NOMO-1 treated with DMSO at 0.1 percent for 48 hours (cell line): Measurements from ENCODE around the gene FKBP15.
A peak's percentile ranks its signal among the peaks of the same experiment; 100 is the strongest.
"Not testable (repeated sequence)": the region's sequence is repeated elsewhere in the genome, so short reads cannot be mapped to it uniquely, and the experiment has no call there.

Experiments used
- DNase-seq: peaks from one replicate; lab custom pipeline; 2025; ENCODE audit not compliant: unreplicated experiment; lab: John Stamatoyannopoulos, UW

Gene FKBP15, protein sequence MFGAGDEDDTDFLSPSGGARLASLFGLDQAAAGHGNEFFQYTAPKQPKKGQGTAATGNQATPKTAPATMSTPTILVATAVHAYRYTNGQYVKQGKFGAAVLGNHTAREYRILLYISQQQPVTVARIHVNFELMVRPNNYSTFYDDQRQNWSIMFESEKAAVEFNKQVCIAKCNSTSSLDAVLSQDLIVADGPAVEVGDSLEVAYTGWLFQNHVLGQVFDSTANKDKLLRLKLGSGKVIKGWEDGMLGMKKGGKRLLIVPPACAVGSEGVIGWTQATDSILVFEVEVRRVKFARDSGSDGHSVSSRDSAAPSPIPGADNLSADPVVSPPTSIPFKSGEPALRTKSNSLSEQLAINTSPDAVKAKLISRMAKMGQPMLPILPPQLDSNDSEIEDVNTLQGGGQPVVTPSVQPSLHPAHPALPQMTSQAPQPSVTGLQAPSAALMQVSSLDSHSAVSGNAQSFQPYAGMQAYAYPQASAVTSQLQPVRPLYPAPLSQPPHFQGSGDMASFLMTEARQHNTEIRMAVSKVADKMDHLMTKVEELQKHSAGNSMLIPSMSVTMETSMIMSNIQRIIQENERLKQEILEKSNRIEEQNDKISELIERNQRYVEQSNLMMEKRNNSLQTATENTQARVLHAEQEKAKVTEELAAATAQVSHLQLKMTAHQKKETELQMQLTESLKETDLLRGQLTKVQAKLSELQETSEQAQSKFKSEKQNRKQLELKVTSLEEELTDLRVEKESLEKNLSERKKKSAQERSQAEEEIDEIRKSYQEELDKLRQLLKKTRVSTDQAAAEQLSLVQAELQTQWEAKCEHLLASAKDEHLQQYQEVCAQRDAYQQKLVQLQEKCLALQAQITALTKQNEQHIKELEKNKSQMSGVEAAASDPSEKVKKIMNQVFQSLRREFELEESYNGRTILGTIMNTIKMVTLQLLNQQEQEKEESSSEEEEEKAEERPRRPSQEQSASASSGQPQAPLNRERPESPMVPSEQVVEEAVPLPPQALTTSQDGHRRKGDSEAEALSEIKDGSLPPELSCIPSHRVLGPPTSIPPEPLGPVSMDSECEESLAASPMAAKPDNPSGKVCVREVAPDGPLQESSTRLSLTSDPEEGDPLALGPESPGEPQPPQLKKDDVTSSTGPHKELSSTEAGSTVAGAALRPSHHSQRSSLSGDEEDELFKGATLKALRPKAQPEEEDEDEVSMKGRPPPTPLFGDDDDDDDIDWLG

DNA sequence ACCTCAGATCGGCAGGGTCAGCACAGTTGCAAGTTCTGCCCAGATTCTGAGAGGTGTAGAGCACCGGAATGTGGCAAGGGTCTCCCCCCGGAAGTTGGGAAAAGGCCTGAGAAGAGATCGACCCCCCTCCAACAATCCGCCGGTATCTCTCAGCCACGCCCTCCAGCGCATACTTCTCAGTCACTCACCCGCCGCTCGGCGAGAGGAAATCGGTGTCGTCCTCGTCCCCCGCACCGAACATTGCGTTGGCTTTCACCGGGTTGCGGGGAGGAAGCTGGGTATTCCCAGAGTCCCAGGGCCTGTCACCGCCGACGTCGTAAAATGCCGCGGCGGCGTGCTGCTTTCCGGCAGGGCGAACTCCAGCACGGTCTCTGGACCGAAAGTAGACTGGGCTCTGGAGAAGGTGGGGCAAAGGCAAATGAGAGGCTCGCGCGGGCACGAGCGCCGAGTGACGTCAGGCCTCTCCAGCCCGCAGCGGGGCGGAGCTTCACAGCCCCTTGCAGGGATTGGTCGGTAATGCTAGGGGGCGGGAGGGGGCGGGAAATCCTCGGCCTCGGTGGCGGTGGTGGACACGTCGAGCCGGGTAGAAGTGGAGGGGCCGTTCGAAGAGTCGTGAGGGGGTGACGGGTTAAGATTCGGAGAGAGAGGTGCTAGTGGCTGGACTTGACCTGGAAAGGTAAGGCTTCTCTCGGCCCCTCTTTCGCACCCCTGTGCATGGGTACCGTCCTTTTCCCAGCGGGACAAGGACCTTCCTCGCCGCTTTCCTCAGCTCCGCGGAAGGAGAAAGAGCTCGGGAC, at the start of gene FKBP15, which contains the start of gene SLC31A1:
FKBP15 (minus strand) TSS at position 275 of the 797 bp plus-strand sequence; CDS start at position 241, 34 bp downstream.
SLC31A1 (plus strand) TSS at position 542 of the 797 bp plus-strand sequence. CDS start 34,605 bp downstream, outside the sequence.
- DNase-seq, result peak; percentile 97

DNA sequence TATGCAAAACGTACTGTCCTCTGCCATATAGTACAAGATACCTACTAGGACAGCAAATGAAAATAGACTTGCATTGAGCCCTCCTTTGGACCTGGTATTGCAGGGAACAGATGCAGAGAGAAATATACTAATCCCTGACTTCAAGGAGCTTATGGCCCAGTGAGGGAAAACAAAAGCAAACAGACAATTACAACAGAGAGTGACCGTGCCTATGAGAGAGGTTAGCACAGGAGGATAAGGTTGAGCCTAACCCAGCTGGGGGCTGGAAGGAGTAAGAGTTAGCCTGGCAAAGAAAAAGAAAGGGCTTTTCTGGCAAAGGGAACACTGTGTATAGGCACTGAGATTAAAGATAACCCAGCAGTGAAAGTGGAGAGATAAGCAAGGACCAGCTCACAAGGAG, 48.8 kb upstream of the FKBP15 start:
- no peak for DNase-seq

DNA sequence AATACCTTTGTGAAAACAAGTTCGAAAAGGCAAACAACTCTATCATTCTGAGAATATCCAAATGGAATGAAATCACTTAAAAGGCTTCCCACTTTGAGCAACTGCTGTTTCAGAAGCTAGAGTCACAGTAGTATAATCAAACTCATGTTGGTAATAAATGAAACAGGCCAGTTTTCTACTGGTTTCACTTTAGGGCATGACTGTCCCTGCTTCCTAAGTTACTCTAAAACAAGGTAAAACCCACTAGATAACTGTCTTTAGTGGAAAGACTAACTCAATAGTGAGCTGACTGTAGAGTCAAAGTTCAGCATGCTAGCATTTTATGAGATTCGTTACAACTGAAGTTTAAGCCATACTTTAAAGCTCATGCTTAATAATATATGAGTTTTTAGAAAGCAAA, 48.3 kb upstream of the FKBP15 start:
- no peak for DNase-seq

DNA sequence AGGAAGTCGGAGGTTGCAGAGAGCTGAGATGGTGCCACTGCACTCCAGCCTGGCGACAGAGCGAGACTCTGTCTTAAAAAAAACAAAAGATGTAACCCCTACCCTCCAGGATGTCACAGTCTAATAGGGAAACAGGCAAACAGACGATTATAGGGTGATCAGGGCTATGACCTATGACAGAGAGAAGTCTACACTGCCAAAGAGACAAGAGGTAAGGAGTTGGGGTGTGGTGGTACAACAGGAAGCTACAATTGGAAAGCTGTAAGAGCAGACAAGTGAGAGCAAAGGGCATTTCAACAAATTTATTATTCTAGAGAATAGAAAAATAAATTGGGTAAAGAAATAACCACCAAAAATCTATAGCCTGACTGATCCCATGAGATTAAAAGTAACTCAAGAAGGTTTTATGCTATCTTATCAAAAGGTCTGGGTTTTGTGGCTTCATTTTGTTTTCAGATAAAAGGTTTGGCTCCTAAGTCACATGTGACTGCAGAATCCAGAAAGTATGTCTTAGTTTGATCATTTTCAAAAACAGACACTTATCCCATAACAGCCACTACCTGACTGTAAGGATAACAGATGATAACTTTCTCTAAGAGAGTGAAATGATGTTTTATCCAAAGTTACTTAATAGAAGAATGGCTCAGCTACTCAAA, 47.0 kb upstream of the FKBP15 start:
- DNase-seq, result no peak

DNA sequence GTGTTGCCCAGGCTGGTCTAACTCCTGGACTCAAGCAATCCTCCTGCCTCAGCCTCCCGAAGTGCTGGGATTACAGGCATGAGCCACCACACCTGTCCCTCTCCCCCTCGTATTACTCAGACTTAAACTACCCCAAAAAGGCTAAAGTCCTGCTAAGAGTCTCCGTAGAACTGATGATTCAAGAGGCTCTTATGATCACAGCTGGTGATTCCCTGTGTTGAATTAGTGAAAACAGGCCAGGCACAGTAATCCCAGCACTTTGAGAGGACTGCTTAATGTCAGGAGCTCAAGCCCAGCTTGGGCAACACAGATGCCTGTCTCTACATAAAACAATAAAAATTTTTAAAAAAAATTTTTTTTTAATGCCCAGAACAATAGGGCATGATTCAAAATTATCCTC, 45.1 kb upstream of the FKBP15 start:
- no peak for DNase-seq

DNA sequence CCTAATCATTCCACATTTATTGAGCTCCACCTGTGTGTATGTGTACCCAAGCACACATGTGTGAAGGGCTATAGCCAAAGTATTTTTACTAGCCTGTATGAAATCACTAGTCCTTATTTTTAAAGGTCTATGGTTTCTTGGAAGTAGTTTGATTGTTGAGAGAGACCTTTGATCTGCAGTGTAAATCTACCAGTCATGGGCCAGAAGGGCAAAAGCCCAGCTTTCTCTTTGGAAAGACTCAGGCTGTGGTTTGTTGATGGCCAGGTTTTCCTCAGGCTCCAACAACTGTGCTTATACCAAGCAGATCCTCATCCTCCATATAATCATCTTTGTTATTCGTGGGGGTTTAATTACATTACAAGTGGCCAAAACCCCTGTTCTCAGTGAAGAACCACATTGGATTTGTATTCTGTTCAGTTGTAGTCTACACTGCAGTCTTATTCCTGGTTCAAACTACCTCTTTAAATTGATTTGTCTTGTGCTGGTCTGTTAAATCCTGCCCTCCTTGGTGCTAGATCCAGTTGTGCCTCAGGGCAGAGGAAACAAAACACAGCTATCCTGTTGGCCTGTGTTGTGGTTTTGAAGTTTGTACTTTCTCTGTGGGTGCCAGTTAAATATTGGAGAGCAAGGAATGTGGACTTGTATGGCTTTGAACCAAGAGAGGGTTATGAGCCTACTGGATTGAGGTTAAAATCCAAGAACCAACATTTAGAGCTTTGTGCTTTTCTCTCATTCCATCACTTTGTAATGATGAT, 41.0 kb upstream of the FKBP15 start:
- DNase-seq, result no peak

DNA sequence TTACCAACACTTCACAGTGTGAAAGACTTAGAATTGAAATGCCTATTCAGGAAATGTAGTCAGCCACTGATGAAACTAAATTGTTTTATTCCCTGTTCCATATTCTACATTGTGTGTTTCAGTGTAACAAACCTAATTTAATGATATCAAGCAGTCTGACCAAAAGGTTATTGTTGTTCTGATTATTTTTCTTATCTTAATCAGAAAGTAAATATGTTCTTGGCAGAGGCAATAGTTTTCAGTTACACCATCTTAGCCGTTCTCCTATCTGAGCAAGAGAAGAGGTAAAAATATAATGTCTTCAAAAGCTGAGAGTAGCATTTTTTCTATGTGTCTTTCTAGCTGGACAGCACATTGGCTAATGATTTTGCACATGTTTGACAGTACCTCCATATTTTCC, 37.2 kb upstream of the FKBP15 start:
- no peak for DNase-seq

DNA sequence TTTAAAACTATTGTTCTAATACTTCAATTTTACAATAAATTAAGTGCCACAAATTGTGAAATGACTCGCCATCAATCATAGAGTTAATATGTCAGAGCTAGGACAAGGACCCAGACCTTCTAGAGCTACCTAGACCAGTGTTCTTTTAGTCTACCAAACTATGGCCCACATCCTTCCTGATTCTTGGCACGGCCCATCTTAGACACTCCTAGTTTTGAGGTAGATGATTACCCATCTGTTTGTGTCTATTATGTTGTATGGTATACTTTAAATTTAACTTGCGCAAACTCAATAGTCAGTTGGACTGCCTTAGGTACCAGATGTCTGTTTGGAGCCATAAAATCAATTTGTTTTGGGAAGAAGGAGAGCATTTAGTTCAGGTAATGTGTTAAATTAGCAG, 36.8 kb upstream of the FKBP15 start:
- DNase-seq, result no peak

DNA sequence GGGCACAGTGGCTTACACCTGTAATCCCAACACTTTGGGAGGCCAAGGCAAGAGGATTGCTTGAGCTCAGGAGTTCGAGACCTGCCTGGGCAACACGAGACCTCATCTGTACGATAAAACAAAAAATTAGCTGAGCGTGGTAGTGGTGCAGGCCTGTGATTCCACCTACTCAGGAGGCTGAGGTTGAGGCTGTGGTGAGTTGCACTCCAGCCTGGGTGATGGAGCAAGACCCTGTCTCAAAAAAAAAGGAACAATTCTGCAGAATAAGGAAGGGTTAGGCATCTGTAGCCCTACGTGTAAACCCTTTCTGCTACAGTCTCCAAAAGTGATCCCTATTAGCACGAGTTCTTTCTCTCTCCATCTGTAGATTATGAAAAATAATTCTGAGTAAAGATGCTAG, 34.4 kb upstream of the FKBP15 start:
- DNase-seq, result peak; percentile 77

DNA sequence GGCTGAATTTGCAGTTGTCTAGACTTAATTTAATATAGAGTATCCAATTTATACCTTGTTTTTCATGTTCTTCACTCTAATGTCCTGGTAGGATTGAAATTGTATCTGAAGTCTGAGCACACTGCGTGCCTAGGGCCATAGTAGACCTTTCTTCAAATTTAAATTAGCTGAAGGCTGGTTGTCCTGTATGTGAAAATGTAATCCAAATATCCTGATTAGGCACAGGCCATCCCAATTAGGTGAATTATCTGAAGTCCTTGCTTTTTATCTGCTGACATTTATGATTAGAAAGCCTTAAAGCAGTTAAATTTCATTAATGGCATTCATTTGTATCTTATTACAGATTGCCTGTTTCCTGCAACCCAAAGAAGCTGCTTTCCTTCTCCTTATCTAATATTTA, 33.9 kb upstream of the FKBP15 start:
- no peak for DNase-seq

DNA sequence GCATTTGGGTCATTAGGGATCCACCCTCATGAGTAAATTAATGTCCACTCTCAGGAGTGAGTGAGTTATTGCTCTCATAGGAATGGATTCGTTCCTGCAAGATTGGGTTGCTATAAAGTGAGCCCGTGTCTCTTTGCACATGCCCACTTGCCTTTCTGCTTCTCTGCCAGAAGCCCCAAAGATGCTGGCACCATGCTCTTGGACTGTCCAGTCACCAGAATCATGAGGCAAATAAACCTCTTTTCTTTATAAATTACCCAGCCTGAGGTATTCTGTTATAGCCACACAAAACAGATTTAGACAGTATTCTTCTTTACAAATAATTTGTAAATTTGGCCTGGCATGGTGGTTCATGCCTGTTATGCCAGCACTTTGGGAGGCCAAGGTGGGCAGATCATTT, 29.7 kb upstream of the FKBP15 start:
- no peak for DNase-seq

DNA sequence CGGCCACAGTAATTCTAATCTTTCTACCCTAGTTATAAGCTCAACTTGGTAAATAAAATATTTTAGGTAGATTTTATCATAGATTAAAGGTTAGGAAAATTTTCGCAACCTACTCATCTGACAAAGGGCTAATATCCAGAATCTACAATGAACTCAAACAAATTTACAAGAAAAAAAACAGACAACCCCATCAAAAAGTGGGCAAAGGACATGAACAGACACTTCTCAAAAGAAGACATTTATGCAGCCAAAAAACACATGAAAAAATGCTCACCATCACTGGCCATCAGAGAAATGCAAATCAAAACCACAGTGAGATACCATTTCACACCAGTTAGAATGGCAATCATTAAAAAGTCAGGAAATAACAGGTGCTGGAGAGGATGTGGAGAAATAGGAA, 28.6 kb upstream of the FKBP15 start:
- not testable (repeated sequence) for DNase-seq

DNA sequence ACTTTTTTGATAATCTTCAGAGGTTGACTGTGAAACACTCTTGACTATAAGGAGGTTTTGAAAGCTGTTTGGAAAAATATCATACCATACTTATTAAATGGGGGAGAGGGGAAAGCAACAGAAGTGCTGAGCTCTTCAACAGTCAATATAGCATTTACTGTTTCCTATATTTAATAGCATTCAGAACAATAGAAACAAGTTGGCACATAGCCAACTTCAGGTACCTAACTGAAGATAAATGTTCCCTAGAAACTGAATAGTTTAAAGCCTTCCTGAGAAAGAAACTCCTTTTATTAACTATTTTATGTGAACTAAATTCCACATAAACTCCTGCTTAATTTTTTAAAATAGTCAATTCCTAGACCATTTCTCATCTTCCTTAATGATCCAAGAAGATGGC, 26.6 kb upstream of the FKBP15 start:
- DNase-seq, result no peak

DNA sequence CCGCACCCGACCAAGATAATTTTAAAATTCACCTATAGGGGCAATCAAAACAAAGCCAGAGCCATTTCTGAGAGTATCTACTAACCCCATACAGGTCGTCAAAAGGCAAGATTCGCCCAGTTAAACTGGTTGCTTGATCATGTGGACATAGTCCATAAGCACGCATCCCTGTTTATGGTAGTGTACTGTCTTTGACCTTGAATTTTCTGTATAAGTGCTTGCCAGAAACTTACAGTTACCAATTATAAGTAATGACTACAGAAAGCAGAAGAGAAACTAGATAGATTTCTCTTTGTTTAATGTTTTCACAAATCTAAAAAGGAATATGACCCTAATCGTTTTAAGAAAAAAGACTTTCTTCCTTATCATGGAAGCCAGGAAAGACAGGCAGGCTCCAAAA, 25.9 kb upstream of the FKBP15 start:
- peak; percentile 88 for DNase-seq

DNA sequence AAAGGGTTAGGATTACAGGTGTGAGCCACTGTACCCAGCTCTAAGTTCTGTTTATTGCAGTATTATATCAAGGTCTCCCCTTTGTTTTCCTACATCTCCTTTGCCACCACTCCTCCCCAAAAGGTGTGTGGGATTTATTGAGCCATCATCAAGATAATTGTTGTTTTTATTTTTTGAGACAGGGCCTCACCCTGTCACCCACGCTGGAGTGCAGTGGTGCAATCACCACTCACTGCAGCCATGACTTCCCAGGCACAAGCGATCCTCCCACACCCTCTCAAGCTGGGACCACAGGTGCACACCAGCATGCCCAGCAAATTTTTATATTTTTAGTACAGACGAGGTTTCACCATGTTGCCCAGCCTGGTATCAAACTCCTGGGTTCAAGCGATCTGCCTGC, 24.8 kb upstream of the FKBP15 start:
- DNase-seq, result no peak

DNA sequence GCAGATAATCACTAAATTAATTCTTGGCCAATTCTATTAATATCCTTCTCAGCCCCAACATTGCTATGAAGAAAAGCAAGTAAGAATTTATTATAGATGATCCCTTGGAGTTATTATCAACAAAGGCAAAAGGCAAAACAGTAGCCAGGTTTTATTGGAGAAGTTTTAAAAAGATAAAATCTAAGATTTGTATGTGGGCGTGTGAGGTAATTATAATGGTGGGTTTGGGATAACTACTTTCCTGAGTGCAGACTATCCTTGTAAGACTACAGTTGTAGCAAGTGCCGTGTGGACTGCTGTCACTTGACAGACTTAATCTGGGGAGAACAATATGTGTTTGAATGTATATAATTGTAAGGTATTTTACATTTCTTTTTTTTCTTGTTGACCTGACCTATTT, 23.5 kb upstream of the FKBP15 start:
- no peak for DNase-seq

DNA sequence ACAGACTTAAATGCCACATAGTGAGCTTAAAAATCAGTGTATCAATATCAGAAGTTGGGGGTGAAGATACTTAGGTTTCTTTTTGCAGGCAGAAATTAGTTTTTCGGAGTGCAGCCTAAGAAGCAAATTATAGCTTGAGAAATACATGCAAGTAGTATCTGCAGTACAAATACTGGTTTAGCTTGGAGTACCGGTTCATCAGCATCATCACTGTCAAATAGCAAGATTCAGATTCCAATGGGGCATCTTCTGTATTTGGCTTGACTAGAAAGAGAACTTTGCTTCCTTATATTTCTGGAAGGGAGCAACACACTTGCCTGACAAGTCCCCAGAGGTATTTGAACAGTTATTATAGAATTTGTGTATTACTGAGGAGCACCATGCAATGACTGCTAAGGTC, 20.1 kb upstream of the FKBP15 start:
- no peak for DNase-seq

DNA sequence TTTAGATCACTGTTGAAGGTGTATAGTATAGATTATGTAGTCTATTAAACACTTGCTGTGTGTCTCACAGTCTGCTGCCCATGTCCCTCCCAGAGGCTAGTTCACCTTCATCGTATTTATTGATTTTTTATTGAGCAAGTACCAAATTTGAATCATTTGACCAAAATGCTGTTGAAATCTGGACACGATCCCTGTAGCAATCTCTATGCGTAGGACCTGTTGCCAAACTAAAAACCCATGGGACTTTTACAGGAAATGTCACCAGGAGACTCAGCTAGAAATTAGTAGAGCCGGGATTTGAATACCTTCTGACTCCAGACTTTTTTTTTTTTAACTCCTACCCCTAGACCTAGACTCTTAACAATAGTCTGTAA, 17.8 kb upstream of the FKBP15 start:
- no peak for DNase-seq

DNA sequence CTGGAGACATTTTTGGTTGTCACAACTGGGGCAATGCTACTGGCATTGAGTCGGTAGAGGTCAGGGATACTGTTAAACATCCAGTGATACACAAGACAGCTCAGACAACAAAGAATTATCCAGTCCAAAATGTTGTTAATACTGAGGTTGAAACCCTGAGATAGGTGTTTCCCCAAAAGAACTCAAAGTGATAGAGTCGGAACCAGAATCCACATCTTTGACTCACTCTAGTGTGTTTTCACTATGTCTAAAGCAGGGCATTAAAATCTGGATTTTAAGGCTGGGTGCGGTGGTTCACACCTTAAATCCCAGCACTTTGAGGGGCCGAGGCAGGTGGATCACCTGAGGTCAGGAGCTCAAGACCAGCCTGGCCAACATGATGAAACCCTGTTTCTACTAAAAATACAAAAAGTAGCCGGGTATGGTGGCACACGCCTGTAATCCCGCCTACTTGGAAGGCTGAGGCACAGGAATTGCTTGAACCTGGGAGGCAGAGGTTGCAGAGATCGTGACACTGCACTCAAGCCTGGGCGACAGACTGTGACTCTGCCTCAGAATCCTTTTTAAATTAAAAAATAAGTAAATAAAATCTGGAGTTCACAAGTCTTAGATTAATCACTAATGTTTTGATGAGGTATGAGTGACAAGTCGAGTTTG, 17.3 kb upstream of the FKBP15 start:
- no peak for DNase-seq
